Measurements from ENCODE around the gene RAP1B.

- TF ChIP-seq POLR2AphosphoS5 (IDR thresholded peaks at IDR 0.05; ENCODE audit: borderline replicate concordance, low read depth, low read length) = no peak
- TF ChIP-seq EZH2 (IDR thresholded peaks at IDR 0.05) = no peak
These were observed 2.5 kb upstream of the RAP1B start for GRCh38 chr12:68608191-68608590.

Data from SK-N-MC (cell line).